ENCODE measurements around the gene KBTBD3. TPM values are rescaled to one million over a fixed set of nuclear protein-coding genes. Genes with fewer than 3 reads are reported as not detected.
A peak's percentile ranks its signal among the peaks of the same experiment; 100 is the strongest.
"Not testable (repeated sequence)": the region's sequence is repeated elsewhere in the genome, so short reads cannot be mapped to it uniquely, and the experiment has no call there.

The KBTBD3 gene
- total RNA-seq, 1 experiment from 2014 or later = 3.4 TPM

DNA sequence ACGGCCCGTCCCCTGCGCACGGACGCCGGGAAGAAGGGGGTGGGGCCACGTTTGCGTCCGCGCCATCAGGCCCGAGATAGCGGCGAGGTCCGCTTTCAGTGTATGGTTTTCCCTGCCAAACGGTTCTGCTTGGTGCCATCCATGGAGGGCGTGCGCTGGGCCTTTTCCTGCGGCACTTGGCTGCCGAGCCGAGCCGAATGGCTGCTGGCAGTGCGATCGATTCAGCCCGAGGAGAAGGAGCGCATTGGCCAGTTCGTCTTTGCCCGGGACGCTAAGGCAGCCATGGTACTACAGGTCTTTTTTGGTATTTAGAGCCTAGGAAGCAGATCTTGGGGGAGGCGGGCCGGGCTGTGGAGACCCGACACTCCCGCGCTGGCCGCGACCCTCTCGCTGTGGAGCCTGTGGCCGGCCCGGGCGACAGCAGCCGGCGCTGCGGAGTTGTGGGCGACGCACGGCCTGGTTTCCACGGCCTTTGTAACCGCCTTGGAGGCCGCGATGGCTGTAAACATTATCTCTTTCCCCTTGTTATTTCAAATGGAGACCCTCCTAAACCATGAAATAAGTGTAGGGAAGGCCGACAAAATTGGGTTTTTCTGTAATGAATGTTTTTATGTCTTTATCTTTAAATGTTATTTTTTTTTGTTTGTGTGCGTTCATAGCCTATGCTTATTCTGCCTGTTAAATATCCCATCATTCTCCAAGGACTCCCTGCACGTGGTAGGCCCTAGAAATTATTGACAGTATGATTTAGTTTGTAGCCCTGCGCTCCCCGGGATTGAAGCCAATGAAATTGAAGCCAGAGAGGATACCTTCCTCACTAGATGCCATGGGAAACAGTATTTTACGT lies 685 bp upstream of the KBTBD3 start, which contains the start of gene AASDHPPT:
TSS of gene AASDHPPT (plus strand) at position 54 of the 847 bp plus-strand sequence. CDS start at position 103, 49 bp downstream.
- H3K27me3 ChIP-seq (ENCODE audit: control insufficient read depth, insufficient read depth, low read length) = no peaks in the 10 kb centered on the region
- peak within 1 kb of the TSS; percentile 93 for H3K4me3 ChIP-seq (ENCODE audit: insufficient read depth, low read depth, low read length)
- peak; percentile 35 for DNase-seq
- H3K36me3 ChIP-seq (replicated peaks; ENCODE audit: control insufficient read depth, insufficient read depth, low read length) = peaks cover 11% of the 10 kb centered on the region

DNA sequence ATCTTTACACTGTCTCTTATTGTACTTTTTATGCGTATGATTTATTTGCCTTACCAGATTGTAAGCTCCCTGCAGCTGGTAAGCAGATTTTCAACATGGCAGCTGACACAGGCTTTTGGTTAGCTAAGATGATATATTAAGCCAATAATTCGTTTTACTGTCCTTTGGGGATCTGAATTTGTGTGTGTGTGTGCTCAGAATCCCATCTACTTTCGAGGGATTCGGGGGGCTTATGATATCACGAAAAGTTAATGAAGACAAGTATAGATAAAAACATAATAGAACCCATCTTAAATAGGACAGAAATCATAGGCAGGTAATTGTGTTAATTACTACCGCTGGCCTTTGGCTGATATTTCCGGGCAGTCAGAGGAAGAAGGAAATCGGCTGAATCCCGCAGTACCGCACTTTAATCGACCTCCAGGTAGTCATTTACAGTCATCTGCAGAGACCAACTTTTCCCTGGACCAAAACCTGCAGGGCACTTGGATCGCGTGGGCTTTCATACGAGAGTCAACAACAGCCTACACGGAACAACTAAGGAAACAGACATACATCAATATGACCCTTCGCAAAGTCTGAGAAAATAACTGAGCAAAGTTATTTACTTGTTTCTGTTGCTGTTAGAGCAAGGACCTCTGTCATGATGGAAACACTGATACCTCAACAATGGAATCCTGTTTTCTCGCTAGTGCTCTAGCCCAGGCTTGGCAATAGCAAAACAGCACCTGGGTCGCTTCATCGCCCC lies 802 bp downstream of the KBTBD3 start:
- H3K27me3 ChIP-seq (ENCODE audit: control insufficient read depth, insufficient read depth, low read length) = no peaks in the 10 kb centered on the region
- H3K36me3 ChIP-seq (replicated peaks; ENCODE audit: control insufficient read depth, insufficient read depth, low read length) = peaks cover 8% of the 10 kb centered on the region
- no peak for DNase-seq
- peak overlapping the region; percentile 73 for H3K4me3 ChIP-seq (ENCODE audit: insufficient read depth, low read depth, low read length)

DNA sequence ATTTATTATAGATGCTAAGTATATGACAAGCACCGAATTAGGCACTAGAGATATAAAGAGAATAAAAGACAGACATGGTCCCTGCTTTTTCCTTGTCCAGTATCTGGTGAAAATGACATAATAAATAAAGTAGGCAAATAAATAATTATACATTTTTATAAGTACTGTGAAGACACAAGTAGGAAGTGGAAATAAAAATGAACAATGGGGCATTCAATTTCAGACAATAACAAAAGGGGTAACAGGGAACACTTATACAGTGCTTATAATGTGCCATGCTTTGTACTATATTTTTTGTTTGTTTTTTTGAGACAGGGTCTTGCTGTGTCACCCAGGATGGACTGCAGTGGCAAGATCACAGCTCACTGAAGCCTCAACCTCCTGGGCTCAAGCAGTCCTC lies 4.3 kb downstream of the KBTBD3 start:
- no peaks in the 10 kb centered on the region for H3K36me3 ChIP-seq (replicated peaks; ENCODE audit: control insufficient read depth, insufficient read depth, low read length)
- H3K4me3 ChIP-seq (ENCODE audit: insufficient read depth, low read depth, low read length) = no peak overlapping the region
- no peak for DNase-seq
- no peaks in the 10 kb centered on the region for H3K27me3 ChIP-seq (ENCODE audit: control insufficient read depth, insufficient read depth, low read length)

DNA sequence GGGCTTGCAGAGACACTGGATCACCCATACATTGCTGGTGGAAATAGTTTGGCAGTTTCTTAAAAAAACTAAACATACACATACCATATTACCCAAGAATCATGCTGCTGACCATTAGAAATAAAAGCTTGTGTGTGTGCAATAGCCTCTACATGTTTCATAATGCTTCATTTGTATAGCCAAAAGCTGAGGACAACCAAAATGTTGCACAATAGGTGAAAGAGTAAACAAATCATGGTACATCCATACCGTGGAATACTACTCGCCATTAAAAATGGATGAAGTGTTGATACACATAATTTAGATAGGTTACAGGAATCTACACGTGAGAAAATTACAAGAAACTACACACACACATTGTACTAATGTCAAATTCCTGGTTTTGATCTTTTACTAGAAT lies 6.5 kb downstream of the KBTBD3 start:
- H3K36me3 ChIP-seq (replicated peaks; ENCODE audit: control insufficient read depth, insufficient read depth, low read length) = no peaks in the 10 kb centered on the region
- H3K27me3 ChIP-seq (ENCODE audit: control insufficient read depth, insufficient read depth, low read length) = no peaks in the 10 kb centered on the region
- no peak overlapping the region for H3K4me3 ChIP-seq (ENCODE audit: insufficient read depth, low read depth, low read length)
- DNase-seq = no peak

DNA sequence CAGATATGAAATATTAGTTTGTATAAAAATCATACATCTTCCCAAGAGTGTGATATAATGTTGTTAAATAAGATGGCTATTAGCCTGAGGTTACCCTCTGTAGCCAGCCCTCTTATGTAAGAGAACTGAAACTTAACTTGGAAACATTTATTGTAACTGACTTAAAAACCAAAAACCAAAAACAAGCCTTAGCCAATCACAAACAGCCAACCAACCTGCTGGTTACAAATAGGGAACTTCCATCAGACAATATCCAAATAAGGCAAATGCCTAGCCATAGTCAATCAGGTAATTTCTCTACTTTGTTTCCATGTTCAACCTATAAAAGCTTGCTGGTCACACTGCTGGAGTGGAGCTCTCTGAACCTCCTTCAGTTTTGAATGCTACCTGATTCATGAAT lies 14.1 kb downstream of the KBTBD3 start:
- no peak for DNase-seq
- no peaks in the 10 kb centered on the region for H3K27me3 ChIP-seq (ENCODE audit: control insufficient read depth, insufficient read depth, low read length)
- H3K4me3 ChIP-seq (ENCODE audit: insufficient read depth, low read depth, low read length) = no peak overlapping the region
- no peaks in the 10 kb centered on the region for H3K36me3 ChIP-seq (replicated peaks; ENCODE audit: control insufficient read depth, insufficient read depth, low read length)

DNA sequence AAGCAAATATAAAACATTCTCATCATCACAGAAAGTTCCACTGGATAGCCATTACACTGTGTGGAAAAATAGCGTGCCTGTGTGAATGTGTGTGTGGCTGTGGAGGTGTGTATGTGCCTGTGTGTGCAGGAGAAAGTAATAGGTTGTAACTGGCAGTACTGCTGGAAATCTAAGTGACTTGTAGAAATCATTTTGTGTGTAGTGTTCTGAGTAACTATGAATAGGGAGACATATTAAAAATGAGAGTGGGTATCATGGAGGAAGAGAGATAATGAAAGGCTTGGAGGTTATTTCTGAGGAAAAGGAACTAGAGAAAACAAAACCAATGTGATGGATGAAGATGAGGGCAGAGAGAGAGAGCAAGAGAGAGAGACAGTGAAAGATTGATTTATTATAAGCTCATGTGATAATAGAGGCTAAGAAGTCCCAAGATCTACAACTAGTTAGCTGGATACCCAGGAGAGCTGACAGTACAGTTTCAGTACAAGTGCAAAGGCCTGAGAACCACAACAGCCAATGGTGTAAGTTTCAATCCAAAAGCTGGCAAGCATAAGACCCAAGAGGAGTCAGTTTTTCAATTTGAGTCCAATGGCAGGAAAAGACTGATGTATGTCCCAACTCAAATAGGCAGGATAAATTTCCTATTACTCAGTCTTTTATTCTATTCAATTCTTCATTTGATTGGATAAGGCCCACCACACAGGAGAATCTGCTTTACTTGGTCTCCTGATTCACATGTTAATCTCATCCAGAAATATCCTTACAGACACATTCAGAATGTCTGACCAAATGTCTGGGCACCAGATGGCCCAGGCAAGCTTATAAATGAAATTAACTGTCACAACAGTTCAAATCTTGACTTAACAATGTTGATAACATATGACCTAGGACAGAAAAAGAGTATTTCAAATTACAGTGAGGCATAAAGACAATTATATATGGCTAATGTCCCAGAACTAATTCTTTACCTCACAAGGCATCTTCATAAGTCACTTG lies 14.9 kb downstream of the KBTBD3 start:
- H3K4me3 ChIP-seq (ENCODE audit: insufficient read depth, low read depth, low read length) = no peak overlapping the region
- no peaks in the 10 kb centered on the region for H3K36me3 ChIP-seq (replicated peaks; ENCODE audit: control insufficient read depth, insufficient read depth, low read length)
- H3K27me3 ChIP-seq (ENCODE audit: control insufficient read depth, insufficient read depth, low read length) = no peaks in the 10 kb centered on the region
- no peak for DNase-seq

DNA sequence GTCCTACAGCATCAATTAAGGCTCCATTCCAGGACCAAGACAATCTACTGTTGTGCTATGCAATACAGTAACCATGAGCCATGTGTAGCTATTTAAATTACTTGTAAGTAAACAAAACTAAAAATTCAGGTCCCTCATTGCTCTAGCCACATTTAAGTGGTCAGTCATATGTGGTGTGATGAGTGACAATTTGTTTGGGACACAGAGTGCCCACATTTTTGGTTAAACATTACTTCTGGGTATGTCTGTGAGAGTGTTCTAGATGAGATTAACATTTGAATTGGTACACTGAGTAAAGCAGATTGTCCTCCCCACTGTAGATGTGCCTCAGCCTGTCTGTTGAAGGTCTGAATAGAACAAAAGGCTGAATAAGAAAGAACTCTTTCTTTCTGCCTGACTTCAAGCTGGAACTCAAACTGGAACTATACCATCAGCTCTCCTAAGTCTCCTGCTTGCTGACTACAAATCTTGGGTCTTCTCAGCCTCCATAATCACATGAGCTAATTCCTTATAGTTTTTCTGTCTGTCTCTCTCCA lies 15.8 kb downstream of the KBTBD3 start:
- Histone ChIP-seq H3K4me3 (ENCODE audit: insufficient read depth, low read depth, low read length) (no peak overlapping the region), H3K36me3 (replicated peaks; ENCODE audit: control insufficient read depth, insufficient read depth, low read length) (no peaks in the 10 kb centered on the region), H3K27me3 (ENCODE audit: control insufficient read depth, insufficient read depth, low read length) (no peaks in the 10 kb centered on the region)
- DNase-seq = no peak

DNA sequence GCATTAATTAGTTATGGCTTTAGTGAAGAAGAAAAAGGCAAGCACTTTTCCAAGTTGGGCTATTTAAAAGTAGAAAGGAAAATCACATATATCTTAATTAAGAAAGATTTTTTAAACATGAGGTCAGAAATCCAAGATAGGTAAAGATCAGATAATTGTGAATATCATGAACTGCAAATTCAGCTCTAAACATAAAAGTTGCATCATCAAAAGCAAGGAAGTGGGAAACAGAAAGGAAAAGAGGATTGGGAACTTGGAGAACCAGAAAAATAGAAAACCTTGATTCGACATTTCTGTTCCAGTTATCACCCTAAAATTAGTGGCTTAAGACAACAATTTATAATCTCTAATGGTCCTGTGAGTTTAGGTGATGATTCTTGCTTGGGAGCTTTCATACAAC lies 17.5 kb downstream of the KBTBD3 start:
- Histone ChIP-seq H3K36me3 (replicated peaks; ENCODE audit: control insufficient read depth, insufficient read depth, low read length) (no peaks in the 10 kb centered on the region), H3K27me3 (ENCODE audit: control insufficient read depth, insufficient read depth, low read length) (no peaks in the 10 kb centered on the region), H3K4me3 (ENCODE audit: insufficient read depth, low read depth, low read length) (no peak overlapping the region)
- no peak for DNase-seq

DNA sequence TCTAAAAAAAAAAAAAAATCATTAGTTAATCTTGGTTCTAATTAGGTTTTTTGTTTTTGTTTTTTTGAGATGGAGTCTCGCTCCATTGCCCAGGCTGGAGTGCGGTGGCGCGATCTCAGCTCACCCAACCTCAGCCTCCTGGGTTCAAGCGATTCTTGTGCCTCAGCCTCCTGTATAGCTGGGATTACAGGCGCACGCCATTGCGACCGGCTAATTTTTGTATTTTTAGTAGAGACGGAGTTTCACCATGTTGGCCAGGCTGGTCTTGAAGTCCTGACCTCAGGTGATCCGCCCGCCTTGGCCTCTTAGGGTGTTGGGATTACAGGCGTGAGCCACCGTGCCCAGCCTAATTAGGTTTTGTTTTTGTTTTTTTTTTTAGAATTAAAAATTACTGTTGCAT lies 18.8 kb downstream of the KBTBD3 start:
- not testable (repeated sequence) for H3K4me3 ChIP-seq (ENCODE audit: insufficient read depth, low read depth, low read length)

DNA sequence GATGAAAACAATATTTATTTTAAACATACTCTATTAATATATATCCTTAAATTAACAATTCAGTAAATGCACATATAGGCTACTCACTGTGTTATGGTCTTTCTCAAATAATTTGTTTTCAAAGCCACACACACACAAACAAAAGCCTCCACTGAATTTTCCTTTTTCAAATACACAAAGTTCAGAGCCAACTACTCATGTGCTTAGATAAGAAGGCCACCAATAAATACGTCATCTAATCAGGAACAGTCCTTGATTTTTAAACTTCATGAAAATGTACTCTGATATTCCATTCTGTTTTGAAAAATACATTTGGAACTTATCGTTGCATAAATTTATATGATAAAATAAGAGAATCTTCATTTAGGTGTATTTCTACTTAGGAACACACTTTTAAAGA lies 26.0 kb downstream of the KBTBD3 start:
- Histone ChIP-seq H3K27me3 (ENCODE audit: control insufficient read depth, insufficient read depth, low read length) (no peaks in the 10 kb centered on the region), H3K4me3 (ENCODE audit: insufficient read depth, low read depth, low read length) (no peak overlapping the region), H3K36me3 (replicated peaks; ENCODE audit: control insufficient read depth, insufficient read depth, low read length) (no peaks in the 10 kb centered on the region)
- no peak for DNase-seq

More for the DNA sequence above, 18.8 kb downstream of the KBTBD3 start:
- DNase-seq; H3K27me3 ChIP-seq (ENCODE audit: control insufficient read depth, insufficient read depth, low read length); H3K36me3 ChIP-seq (replicated peaks; ENCODE audit: control insufficient read depth, insufficient read depth, low read length): not testable (repeated sequence)

DNA sequence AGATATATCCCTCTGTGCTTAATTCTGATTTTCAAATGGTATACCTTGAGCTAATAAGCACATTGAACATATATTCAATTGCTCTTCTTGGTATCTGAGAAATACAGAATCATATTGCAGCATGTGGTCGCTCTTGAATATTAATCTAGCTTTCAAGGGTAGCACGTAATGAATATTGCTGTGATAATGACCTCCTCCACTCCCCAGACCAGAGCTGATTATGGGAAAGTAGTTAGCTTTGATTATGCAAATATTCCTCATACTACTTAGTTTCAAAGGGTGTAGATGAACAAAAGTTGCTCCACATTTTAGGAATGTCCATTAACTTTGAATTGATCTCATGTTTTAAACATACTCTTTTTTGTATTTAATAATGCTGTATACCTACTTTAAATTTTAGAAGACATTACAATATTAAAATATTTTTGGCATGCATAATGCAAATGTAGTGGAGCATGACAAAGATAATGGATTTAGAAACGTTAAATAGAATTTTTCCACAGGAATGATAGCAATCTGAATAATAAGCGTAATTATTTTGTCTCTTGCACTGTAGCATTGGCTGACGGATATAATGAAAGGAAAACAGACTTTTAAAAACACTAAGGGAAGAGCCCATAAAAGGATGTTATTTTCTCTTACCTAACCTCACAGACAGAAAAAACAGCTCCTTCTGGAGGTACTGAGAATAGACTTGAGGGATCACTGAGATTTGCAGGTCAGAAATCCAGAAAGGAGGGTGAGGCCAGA lies 27.2 kb downstream of the KBTBD3 start:
- Histone ChIP-seq H3K27me3 (ENCODE audit: control insufficient read depth, insufficient read depth, low read length) (no peaks in the 10 kb centered on the region), H3K36me3 (replicated peaks; ENCODE audit: control insufficient read depth, insufficient read depth, low read length) (no peaks in the 10 kb centered on the region), H3K4me3 (ENCODE audit: insufficient read depth, low read depth, low read length) (no peak overlapping the region)
- DNase-seq = no peak

DNA sequence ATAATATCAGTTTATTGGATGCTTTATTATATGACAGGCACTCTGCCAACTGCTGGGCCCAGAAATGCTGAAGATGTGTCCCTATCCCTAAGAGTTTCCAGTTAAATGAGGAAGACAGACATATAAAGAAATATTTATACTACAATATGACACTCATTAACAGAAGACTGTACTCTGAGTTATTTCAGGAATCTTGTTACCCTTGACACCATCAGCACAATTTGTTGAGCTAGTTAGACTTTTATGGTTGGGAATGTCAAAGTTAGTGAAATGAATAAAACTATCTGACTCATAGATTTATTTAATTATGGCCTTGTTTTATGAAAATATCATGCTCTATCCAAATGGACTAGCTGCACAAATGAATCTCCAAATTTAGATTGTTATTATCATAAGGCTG lies 29.5 kb downstream of the KBTBD3 start:
- no peak for DNase-seq

DNA sequence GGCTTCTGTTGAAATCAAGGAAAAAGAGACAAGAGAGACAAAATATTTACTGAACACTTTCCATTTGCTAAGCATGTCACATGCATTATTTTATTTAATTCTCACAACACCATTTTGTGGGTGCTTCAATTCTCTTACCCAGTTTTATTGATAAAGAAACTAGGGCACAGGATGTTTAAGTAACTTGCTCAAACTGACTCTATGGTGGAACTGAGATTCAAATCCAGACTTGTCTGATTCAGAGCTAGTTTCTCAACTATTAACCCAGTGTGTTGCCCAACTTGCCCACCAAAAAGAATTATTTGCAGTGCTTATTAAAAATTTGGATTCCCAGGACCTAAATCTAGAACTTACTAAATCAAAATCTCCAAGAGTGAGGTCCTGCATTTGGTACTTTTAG lies 33.6 kb downstream of the KBTBD3 start:
- DNase-seq = no peak
- no peaks in the 10 kb centered on the region for H3K27me3 ChIP-seq (ENCODE audit: control insufficient read depth, insufficient read depth, low read length)
- no peaks in the 10 kb centered on the region for H3K36me3 ChIP-seq (replicated peaks; ENCODE audit: control insufficient read depth, insufficient read depth, low read length)
- H3K4me3 ChIP-seq (ENCODE audit: insufficient read depth, low read depth, low read length) = no peak overlapping the region

More for the DNA sequence above, 29.5 kb downstream of the KBTBD3 start:
- Histone ChIP-seq H3K4me3 (ENCODE audit: insufficient read depth, low read depth, low read length) (no peak overlapping the region), H3K36me3 (replicated peaks; ENCODE audit: control insufficient read depth, insufficient read depth, low read length) (no peaks in the 10 kb centered on the region), H3K27me3 (ENCODE audit: control insufficient read depth, insufficient read depth, low read length) (no peaks in the 10 kb centered on the region)

All from H7 (cell line).